ENCODE results near the gene TTLL4. TPM values are rescaled to one million over a fixed set of nuclear protein-coding genes. Genes with fewer than 3 reads are reported as not detected.
"Not testable (repeated sequence)": the region's sequence is repeated elsewhere in the genome, so short reads cannot be mapped to it uniquely, and the experiment has no call there.

TTLL4 gene
- total RNA-seq, 2 experiments from 2014 or later, result 38.2 to 68.0 TPM

DNA sequence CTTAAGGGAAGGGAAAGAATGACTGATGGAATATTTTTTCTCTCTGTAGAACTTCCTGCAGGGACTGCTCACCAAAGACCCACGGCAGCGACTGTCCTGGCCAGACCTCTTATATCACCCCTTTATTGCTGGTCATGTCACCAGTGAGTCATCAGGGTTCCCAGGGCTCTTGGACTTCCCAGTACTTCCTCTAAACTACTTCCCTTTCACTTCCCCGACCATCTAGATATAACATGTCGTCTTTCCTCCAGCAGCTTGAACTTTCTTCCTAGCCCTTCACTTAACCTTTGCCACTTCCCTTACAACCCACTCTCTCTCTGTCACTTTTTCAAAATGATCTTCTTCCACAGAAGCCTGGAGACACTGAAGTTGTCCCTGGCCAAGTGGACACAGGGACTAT is 31.5 kb upstream of the TTLL4 start:
- Histone ChIP-seq H4K20me1 (ENCODE audit: insufficient read depth, low read length) (no peaks in the 10 kb centered on the region), H3K79me2 (ENCODE audit: insufficient read depth, low read depth, low read length) (no peaks in the 10 kb centered on the region), H2AFZ (ENCODE audit: low read length) (no peak overlapping the region), H3K4me3 (ENCODE audit: low read depth, low read length, poor library complexity, severe bottlenecking) (no peak overlapping the region), H3K4me1 (ENCODE audit: insufficient read depth, low read length, poor library complexity, severe bottlenecking) (no peaks in the 10 kb centered on the region), H3K9me2 (ENCODE audit: insufficient read depth, low read length) (no peaks in the 10 kb centered on the region), H3K4me2 (ENCODE audit: low read length) (no peak overlapping the region), H3K36me3 (ENCODE audit: insufficient read depth, low read length) (no peaks in the 10 kb centered on the region), H3K9me3 (ENCODE audit: low read length) (no peaks in the 10 kb centered on the region), H3K27ac (ENCODE audit: low read depth, low read length, poor library complexity, severe bottlenecking) (no peak overlapping the region)
- ChIA-PET CTCF (ENCODE audit: unreplicated experiment) (no interaction called here), POLR2A (interaction anchor here (0.5 kb wide), 1 partner anchor 22 kb away, joined by 4 read pairs; no protein-coding TSS in a partner anchor)
- TF ChIP-seq, protein P1, sequence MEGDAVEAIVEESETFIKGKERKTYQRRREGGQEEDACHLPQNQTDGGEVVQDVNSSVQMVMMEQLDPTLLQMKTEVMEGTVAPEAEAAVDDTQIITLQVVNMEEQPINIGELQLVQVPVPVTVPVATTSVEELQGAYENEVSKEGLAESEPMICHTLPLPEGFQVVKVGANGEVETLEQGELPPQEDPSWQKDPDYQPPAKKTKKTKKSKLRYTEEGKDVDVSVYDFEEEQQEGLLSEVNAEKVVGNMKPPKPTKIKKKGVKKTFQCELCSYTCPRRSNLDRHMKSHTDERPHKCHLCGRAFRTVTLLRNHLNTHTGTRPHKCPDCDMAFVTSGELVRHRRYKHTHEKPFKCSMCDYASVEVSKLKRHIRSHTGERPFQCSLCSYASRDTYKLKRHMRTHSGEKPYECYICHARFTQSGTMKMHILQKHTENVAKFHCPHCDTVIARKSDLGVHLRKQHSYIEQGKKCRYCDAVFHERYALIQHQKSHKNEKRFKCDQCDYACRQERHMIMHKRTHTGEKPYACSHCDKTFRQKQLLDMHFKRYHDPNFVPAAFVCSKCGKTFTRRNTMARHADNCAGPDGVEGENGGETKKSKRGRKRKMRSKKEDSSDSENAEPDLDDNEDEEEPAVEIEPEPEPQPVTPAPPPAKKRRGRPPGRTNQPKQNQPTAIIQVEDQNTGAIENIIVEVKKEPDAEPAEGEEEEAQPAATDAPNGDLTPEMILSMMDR (conservative IDR thresholded peaks at IDR 0.05; ENCODE audit: low read length), result no peak
- TF ChIP-seq EZH2phosphoT487 (IDR thresholded peaks at IDR 0.05; ENCODE audit: borderline replicate concordance, low read depth, low read length), result no peak
- BruUV-seq (replicated peaks), result no TSS peak
- intact Hi-C loops (cut with micrococcal nuclease; ENCODE audit: unreplicated experiment), result no loop called here
- no peak for DNase-seq (ENCODE audit: low spot score)

DNA sequence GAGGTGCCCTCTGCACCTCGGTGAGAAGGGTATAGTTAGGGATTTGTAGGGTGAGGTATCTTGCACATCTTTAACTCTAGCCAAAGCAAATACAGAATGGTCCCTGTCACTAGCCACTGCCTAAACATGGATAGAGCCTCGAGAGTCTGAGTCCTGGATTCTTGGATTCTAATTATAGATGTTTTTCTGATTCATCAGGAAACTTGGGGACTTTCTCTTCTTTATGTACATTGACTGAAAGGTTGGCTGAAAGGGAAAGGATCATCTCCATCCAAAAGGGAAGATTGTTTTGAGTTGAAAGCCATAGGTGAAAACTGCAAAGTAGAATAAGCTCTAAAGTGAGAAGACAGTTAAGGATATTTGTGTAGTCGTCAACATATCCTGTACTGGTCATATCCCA is 30.6 kb upstream of the TTLL4 start:
- ChIA-PET POLR2A (no interaction called here), CTCF (ENCODE audit: unreplicated experiment) (no interaction called here)
- TF ChIP-seq EZH2phosphoT487 (IDR thresholded peaks at IDR 0.05; ENCODE audit: borderline replicate concordance, low read depth, low read length), result no peak
- TF ChIP-seq, protein P1 (conservative IDR thresholded peaks at IDR 0.05; ENCODE audit: low read length), result no peak
- no TSS peak for BruUV-seq (replicated peaks)
- no peaks in the 10 kb centered on the region for H3K9me2 ChIP-seq (ENCODE audit: insufficient read depth, low read length)
- H3K4me2 ChIP-seq (ENCODE audit: low read length), result no peak overlapping the region
- DNase-seq (ENCODE audit: low spot score), result no peak
- H2AFZ ChIP-seq (ENCODE audit: low read length), result no peak overlapping the region
- no peaks in the 10 kb centered on the region for H3K79me2 ChIP-seq (ENCODE audit: insufficient read depth, low read depth, low read length)
- intact Hi-C loops (cut with micrococcal nuclease; ENCODE audit: unreplicated experiment), result no loop called here
- H4K20me1 ChIP-seq (ENCODE audit: insufficient read depth, low read length), result no peaks in the 10 kb centered on the region
- H3K9me3 ChIP-seq (ENCODE audit: low read length), result no peaks in the 10 kb centered on the region
- H3K27ac ChIP-seq (ENCODE audit: low read depth, low read length, poor library complexity, severe bottlenecking), result no peak overlapping the region
- no peaks in the 10 kb centered on the region for H3K4me1 ChIP-seq (ENCODE audit: insufficient read depth, low read length, poor library complexity, severe bottlenecking)
- H3K36me3 ChIP-seq (ENCODE audit: insufficient read depth, low read length), result no peaks in the 10 kb centered on the region
- H3K4me3 ChIP-seq (ENCODE audit: low read depth, low read length, poor library complexity, severe bottlenecking), result no peak overlapping the region

DNA sequence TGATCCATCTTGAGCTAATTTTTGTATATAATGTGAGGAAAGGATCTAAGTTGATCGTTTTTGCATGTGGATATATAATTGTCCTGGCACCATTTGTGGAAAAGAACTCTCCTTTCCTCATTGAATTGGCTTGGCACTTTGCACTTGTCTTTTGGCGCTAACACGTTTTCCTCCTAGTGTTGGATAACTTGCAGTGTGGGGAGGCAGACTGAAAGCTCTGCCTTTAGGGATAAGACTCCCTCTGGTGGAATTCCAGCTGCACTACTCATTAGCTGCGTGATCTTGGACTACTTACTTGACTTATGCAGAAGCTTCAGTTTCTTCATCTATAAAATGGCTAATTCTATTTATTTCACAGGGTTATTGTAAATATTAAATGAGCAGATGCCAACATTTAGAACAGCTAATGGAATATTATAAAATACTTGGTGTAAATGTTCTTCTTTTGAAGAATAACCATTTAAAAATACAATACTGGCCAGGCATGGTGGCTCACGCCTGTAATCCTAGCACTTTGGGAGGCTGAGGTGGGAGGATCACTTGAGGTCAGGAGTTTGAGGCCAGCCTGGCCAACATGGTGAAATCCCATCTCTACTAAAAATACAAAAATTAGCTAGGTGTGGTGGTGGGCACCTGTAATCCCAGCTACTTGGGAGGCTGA is 23.1 kb upstream of the TTLL4 start:
- H4K20me1 ChIP-seq (ENCODE audit: insufficient read depth, low read length); H3K4me1 ChIP-seq (ENCODE audit: insufficient read depth, low read length, poor library complexity, severe bottlenecking); H3K4me3 ChIP-seq (ENCODE audit: low read depth, low read length, poor library complexity, severe bottlenecking); H2AFZ ChIP-seq (ENCODE audit: low read length); H3K79me2 ChIP-seq (ENCODE audit: insufficient read depth, low read depth, low read length); BruUV-seq (replicated peaks); H3K4me2 ChIP-seq (ENCODE audit: low read length); H3K36me3 ChIP-seq (ENCODE audit: insufficient read depth, low read length); H3K9me3 ChIP-seq (ENCODE audit: low read length); H3K27ac ChIP-seq (ENCODE audit: low read depth, low read length, poor library complexity, severe bottlenecking); CTCF ChIA-PET (ENCODE audit: unreplicated experiment); H3K9me2 ChIP-seq (ENCODE audit: insufficient read depth, low read length); intact Hi-C loops (cut with micrococcal nuclease; ENCODE audit: unreplicated experiment): not testable (repeated sequence)
- DNase-seq (ENCODE audit: low spot score), result peak; percentile 67
- TF ChIP-seq, protein P1 (conservative IDR thresholded peaks at IDR 0.05; ENCODE audit: low read length), result peak; percentile 82
- POLR2A ChIA-PET, result interaction anchor here (0.6 to 1.2 kb wide), 3 partner anchors 20 to 450 kb away, joined by 3 to 4 read pairs (median 3); partner anchors contain the start of genes BCS1L and ZNF142

Measured in OCI-LY7 (cell line).